Esophagus squamous epithelium (tissue), 5 donors: Measurements from ENCODE around the gene CDK15. TPM values are rescaled to one million over a fixed set of nuclear protein-coding genes. Genes with fewer than 3 reads are reported as not detected.

Experiments used
- DNase-seq: peaks from one replicate; lab custom pipeline; 2025; lab: John Stamatoyannopoulos, UW
- H3K27ac ChIP-seq, 4 donors: fragments of 200-600 bp; sonication (generic); one replicate each; pipeline ENCODE4 v1.5.1; 2016 to 2019; ENCODE audit warnings: mild to moderate bottlenecking in 1 of 4
- H3K27me3 ChIP-seq, 4 donors: fragments of 200-600 bp; sonication (generic); 1 replicate in 3 of 4; 2 replicates in 1 of 4; pipeline versions ENCODE4 v1.5.1 to v1.6.0; 2017 to 2021; ENCODE audit warnings: antibody characterized with exemption in 1 of 4
- H3K36me3 ChIP-seq, 3 donors: fragments of 200-600 bp; sonication (generic); one replicate each; pipeline ENCODE4 v1.5.1; 2016 to 2019
- H3K4me1 ChIP-seq, 3 donors: fragments of 200-600 bp; sonication (generic); one replicate each; pipeline ENCODE4 v1.5.1; 2017 to 2019
- H3K4me3 ChIP-seq, 4 donors: fragments of 200-600 bp; sonication (generic); 1 replicate in 3 of 4; 2 replicates in 1 of 4; pipeline ENCODE4 v1.5.1; 2016 to 2019; ENCODE audit warnings: mild to moderate bottlenecking in 2 of 4, moderate library complexity in 1 of 4
- H3K9me3 ChIP-seq, 3 donors: fragments of 200-600 bp; sonication (generic); one replicate each; pipeline ENCODE4 v1.5.1; 2016 to 2019
- CTCF ChIP-seq, 6 experiments: fragments of 450-650 bp in 4 of 6; fragments of 200-600 bp in 2 of 6; sonication (generic) in 2 of 6; IDR thresholded peaks; one replicate each; pipeline ENCODE4 v1.5.1; 2016 to 2019; ENCODE audit warnings: antibody characterized with exemption in 6 of 6, mild to moderate bottlenecking in 4 of 6, moderate library complexity in 4 of 6
- POLR2A ChIP-seq, 4 donors: fragments of 450-650 bp; IDR thresholded peaks; one replicate each; pipeline ENCODE4 v1.6.1; 2017; ENCODE audit warnings: antibody characterized with exemption in 4 of 4, mild to moderate bottlenecking in 4 of 4, moderate library complexity in 3 of 4
- WGBS, 2 donors: methylation state at CpG; one replicate each; pipeline ENCODE4 v1.1.5; 2018; 5-methylcytosine and 5-hydroxymethylcytosine counted together
- intact Hi-C: fragments of 100-400 bp; cut with DNase I; formaldehyde crosslinking; loops from one replicate; pipeline ENCODE4 v1.15.0; 2022
- total RNA-seq, 4 donors: library from RNA; depleted of rRNA; stranded (reverse); fragments of >200 nt; gene quantifications; one replicate each; pipeline ENCODE4 v1.1.0, GENCODE V29; 2016
- donor health status: DM: yes; HTN: yes; CAD: no.

The CDK15 gene
- total RNA-seq, 4 donors from 2014 or later, result 0.23 to 6.1 TPM; not detected in 2

DNA sequence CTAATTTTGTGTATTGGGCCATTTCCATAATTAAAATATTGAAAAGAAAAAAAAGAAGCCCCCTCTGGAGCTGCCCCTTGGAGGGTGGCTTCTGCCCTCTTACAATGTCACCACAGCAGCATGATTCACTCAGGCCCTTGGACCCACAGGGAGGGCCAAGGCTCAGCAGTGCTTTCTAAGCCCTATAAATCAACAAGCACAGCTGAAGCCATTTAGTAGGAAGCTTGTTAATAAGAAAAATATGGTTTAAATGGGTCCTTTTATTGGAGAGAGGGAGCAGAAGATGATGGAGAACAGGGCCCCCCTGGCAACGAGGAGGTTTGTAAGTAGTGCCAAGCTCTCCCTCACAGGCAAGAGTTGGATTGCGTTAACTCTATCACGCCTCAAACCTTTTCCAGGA lies 119.7 kb downstream of the CDK15 start:
- TF ChIP-seq CTCF (IDR thresholded peaks at IDR 0.05) (no peak), POLR2A (IDR thresholded peaks at IDR 0.05) (no peak)
- intact Hi-C loops, result no loop called here
- no peaks in the 10 kb centered on the region for H3K36me3 ChIP-seq
- no peaks in the 10 kb centered on the region for H3K9me3 ChIP-seq
- H3K4me1 ChIP-seq, result no peaks in the 10 kb centered on the region
- peaks cover 0 to 8% (median 0%) of the 10 kb centered on the region in 4 donors for H3K27me3 ChIP-seq
- H3K4me3 ChIP-seq, result no peak overlapping the region
- 55 to 75% methylated on average over 3 of the region's 3 CpGs for WGBS, 2 donors
- DNase-seq, result no peak
- H3K27ac ChIP-seq, result no peak overlapping the region

DNA sequence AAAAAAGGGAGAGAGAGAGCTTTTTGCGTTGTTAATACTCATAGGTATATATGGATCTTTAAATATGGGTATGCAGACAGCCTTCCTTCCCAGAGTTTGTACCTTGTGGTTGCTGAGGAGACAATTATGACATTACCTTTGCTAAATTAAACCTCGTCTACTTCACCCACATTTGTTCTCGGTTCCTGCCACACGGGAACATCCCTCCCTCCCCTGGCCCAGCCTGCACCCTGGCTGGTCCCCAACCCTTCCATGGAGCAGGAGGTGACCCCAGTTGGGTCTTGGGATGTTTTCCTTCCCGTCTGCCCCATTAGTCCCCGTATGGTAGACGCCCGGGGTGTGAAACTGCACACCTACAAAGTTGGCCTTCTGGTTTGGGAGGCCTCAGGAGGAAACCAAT lies 122.0 kb downstream of the CDK15 start:
- TF ChIP-seq CTCF (IDR thresholded peaks at IDR 0.05), result no peak
- TF ChIP-seq POLR2A (IDR thresholded peaks at IDR 0.05), result no peak
- no peak for DNase-seq
- Histone ChIP-seq H3K4me1 (peaks cover 0 to 14% (median 0%) of the 10 kb centered on the region in 3 donors), H3K4me3 (no peak overlapping the region), H3K9me3 (no peaks in the 10 kb centered on the region), H3K36me3 (no peaks in the 10 kb centered on the region), H3K27ac (no peak overlapping the region), H3K27me3 (peaks cover 0 to 8% (median 0%) of the 10 kb centered on the region in 4 donors)
- intact Hi-C loops, result no loop called here
- WGBS, 2 donors, result 76 to 84% methylated on average over 5 to 8 of the region's 8 CpGs

DNA sequence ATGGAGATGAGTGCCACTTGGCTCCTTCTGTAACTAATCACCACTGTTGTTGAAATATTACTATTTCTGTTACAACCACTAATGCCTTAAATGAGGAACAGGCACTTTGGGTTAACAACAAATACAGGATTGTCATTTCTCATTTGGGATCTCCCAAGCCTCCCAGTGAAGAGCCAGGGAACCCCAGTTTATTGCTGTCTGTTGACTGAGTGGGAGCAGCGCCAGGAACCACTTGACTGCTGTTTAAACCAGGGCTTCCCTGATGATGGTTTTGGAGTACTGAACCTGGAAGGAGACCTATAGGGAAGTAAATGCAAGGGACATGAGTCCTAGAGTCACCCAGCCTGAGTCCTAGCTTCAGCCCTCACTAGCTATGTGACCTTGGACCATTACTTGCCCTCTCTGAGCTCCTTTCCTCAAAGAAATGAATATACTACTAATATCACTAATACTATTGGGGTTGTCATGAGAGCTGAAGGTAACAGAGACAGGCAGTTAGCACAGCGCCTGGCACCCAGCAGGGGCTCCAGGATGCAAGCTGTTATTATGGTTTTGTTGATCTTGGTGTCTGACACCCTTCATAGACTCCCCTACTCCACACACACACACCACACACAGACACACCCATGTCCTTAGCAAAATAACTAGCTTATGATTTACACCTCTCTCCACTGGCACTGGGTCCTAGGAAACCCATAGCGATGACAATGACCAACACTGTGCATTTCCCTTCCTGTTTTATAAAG lies 123.1 kb downstream of the CDK15 start:
- Histone ChIP-seq H3K27me3 (peaks cover 0 to 7% (median 0%) of the 10 kb centered on the region in 4 donors), H3K4me3 (no peak overlapping the region), H3K36me3 (no peaks in the 10 kb centered on the region), H3K4me1 (peaks cover 0 to 14% (median 0%) of the 10 kb centered on the region in 3 donors), H3K9me3 (no peaks in the 10 kb centered on the region), H3K27ac (no peak overlapping the region)
- no peak for TF ChIP-seq CTCF (IDR thresholded peaks at IDR 0.05)
- no peak for TF ChIP-seq POLR2A (IDR thresholded peaks at IDR 0.05)
- DNase-seq, result no peak
- intact Hi-C loops, result no loop called here
- 58 to 77% methylated on average over 2 of the region's 3 CpGs for WGBS, 2 donors

GRCh38 chr2:201930043-201930442 lies 123.7 kb downstream of the CDK15 start:
- TF ChIP-seq CTCF (IDR thresholded peaks at IDR 0.05) (no peak), POLR2A (IDR thresholded peaks at IDR 0.05) (no peak)
- peaks cover 0 to under 1% (median 0%) of the 10 kb centered on the region in 4 donors for H3K27me3 ChIP-seq
- no peak overlapping the region for H3K4me3 ChIP-seq
- H3K27ac ChIP-seq, result no peak overlapping the region
- H3K4me1 ChIP-seq, result peaks cover 0 to 14% (median 0%) of the 10 kb centered on the region in 3 donors
- H3K36me3 ChIP-seq, result no peaks in the 10 kb centered on the region
- no peak for DNase-seq
- H3K9me3 ChIP-seq, result peaks cover 0 to 2% (median 0%) of the 10 kb centered on the region in 3 donors
- 73 to 75% methylated on average over 3 to 4 of the region's 4 CpGs for WGBS, 2 donors
- intact Hi-C loops, result no loop called here

DNA sequence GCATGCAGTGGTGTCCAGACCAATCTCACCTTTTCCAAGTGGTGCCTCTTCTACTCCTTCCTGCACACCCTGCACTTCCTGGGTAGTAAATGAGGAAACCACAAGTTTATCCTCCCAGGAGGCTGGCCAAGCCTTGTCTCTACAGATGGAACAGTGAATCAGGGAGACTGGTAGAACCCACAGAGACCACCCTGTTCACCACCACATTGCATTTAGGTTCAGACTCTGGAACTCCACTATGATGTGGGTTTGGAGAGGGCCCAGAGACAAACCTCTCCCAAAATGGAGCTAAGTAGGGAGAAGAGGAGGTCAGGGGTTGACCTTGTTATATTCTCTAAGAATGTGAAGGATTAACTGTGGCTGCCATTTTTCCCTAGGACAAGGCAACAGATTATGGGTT lies 124.5 kb downstream of the CDK15 start:
- no peaks in the 10 kb centered on the region for H3K36me3 ChIP-seq

More for the DNA sequence above, 124.5 kb downstream of the CDK15 start:
- no peak overlapping the region for H3K27ac ChIP-seq
- no peak overlapping the region for H3K4me3 ChIP-seq
- no peak for TF ChIP-seq CTCF (IDR thresholded peaks at IDR 0.05)
- no peak for TF ChIP-seq POLR2A (IDR thresholded peaks at IDR 0.05)
- H3K4me1 ChIP-seq, result peaks cover 0 to 14% (median 0%) of the 10 kb centered on the region in 3 donors
- peaks cover 0 to 6% (median 0%) of the 10 kb centered on the region in 3 donors for H3K9me3 ChIP-seq
- DNase-seq, result no peak
- no peaks in the 10 kb centered on the region for H3K27me3 ChIP-seq
- intact Hi-C loops, result no loop called here
